ENCODE results near the gene PPP2R5A. TPM values are rescaled to one million over a fixed set of nuclear protein-coding genes. Genes with fewer than 3 reads are reported as not detected.

The PPP2R5A gene
- total and polyA plus RNA-seq, 8 donors = 38.4 to 72.6 (median 52.5) TPM

- TF ChIP-seq, protein P1, sequence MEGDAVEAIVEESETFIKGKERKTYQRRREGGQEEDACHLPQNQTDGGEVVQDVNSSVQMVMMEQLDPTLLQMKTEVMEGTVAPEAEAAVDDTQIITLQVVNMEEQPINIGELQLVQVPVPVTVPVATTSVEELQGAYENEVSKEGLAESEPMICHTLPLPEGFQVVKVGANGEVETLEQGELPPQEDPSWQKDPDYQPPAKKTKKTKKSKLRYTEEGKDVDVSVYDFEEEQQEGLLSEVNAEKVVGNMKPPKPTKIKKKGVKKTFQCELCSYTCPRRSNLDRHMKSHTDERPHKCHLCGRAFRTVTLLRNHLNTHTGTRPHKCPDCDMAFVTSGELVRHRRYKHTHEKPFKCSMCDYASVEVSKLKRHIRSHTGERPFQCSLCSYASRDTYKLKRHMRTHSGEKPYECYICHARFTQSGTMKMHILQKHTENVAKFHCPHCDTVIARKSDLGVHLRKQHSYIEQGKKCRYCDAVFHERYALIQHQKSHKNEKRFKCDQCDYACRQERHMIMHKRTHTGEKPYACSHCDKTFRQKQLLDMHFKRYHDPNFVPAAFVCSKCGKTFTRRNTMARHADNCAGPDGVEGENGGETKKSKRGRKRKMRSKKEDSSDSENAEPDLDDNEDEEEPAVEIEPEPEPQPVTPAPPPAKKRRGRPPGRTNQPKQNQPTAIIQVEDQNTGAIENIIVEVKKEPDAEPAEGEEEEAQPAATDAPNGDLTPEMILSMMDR (IDR thresholded peaks at IDR 0.05) = no peak
- TF ChIP-seq POLR2AphosphoS5 (IDR thresholded peaks at IDR 0.05) (no peak), POLR2A (IDR thresholded peaks at IDR 0.05) (no peak), EP300 (IDR thresholded peaks at IDR 0.05) (no peak)
- Histone ChIP-seq H3K27me3 (no peaks in the 10 kb centered on the region), H3K9me3 (no peaks in the 10 kb centered on the region), H3K36me3 (peaks cover 9 to 82% (median 68%) of the 10 kb centered on the region in 4 donors), H3K4me3 (no peak overlapping the region), H3K4me1 (peaks cover 0 to 11% (median 3%) of the 10 kb centered on the region in 4 donors), H3K27ac (no peak overlapping the region)
- WGBS, 5 donors = 95 to 98% (median 98%) methylated on average over 4 of the region's 4 CpGs
- no peak for DNase-seq
- intact Hi-C loops (cut with DNase I; ENCODE audit: low total_unique reads) = no loop called here
Observed at GRCh38 chr1:212344905-212345304, 59.7 kb downstream of the PPP2R5A start.

GRCh38 chr1:212346601-212347000 lies 61.4 kb downstream of the PPP2R5A start:
- no peaks in the 10 kb centered on the region for H3K4me1 ChIP-seq
- no peaks in the 10 kb centered on the region for H3K27me3 ChIP-seq
- H3K9me3 ChIP-seq = no peaks in the 10 kb centered on the region
- peaks cover 9 to 97% (median 82%) of the 10 kb centered on the region in 4 donors for H3K36me3 ChIP-seq
- intact Hi-C loops (cut with DNase I; ENCODE audit: low total_unique reads) = no loop called here
- TF ChIP-seq POLR2A (IDR thresholded peaks at IDR 0.05) = no peak
- TF ChIP-seq EP300 (IDR thresholded peaks at IDR 0.05) = no peak
- TF ChIP-seq POLR2AphosphoS5 (IDR thresholded peaks at IDR 0.05) = no peak
- TF ChIP-seq, protein P1 (IDR thresholded peaks at IDR 0.05) = no peak
- H3K27ac ChIP-seq = no peak overlapping the region
- DNase-seq = no peak
- no peak overlapping the region for H3K4me3 ChIP-seq
- WGBS, 5 donors = 82 to 91% (median 86%) methylated on average over 1 of the region's 1 CpG

DNA sequence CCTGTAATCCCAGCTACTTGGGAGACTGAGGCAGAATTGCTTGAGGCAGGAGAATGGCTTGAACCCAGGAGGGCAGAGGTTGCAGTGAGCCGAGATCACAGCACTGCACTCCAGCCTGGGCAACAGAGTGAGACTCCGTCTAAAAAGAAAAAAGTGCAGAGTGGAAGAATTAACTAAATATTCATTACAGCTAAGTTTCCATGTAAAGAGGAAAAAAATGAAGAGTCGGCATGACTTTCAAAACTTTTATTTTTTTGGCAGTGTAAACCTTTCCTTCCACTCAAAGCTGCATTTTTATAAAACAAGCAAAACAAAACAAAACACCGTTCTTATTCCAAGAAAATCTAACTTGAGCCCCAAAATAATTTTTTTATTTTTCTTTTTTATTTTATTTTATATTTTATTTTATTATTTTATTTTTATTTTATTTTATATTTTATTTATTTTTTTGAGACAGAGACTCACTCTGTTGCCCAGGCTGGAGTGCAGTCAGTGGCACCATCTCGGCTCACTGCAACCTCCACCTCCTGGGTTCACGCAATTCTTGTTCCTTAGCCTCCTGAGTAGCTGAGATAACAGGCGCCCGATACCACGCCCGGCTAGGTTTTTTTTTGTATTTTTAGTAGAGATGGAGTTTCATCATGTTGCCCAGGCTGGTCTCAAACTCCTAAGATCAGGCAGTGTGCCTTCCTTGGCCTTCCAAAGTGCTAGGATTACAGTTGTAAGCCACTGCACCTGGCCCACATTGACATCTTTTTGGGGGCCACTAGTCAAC lies 66.6 kb downstream of the PPP2R5A start:
- DNase-seq = no peak
- Histone ChIP-seq H3K4me1 (no peaks in the 10 kb centered on the region), H3K4me3 (no peak overlapping the region), H3K27ac (no peak overlapping the region), H3K27me3 (no peaks in the 10 kb centered on the region), H3K36me3 (peaks cover 14 to 97% (median 85%) of the 10 kb centered on the region in 4 donors), H3K9me3 (no peaks in the 10 kb centered on the region)
- WGBS, 5 donors = 95 to 99% (median 97%) methylated on average over 10 of the region's 10 CpGs
- no peak for TF ChIP-seq POLR2A (IDR thresholded peaks at IDR 0.05)
- no peak for TF ChIP-seq EP300 (IDR thresholded peaks at IDR 0.05)
- TF ChIP-seq, protein P1 (IDR thresholded peaks at IDR 0.05) = no peak
- no peak for TF ChIP-seq POLR2AphosphoS5 (IDR thresholded peaks at IDR 0.05)
- intact Hi-C loops (cut with DNase I; ENCODE audit: low total_unique reads) = no loop called here

- 90 to 94% (median 90%) methylated on average over 2 of the region's 2 CpGs for WGBS, 5 donors
- intact Hi-C loops (cut with DNase I; ENCODE audit: low total_unique reads) = no loop called here
- Histone ChIP-seq H3K27ac (no peak overlapping the region), H3K36me3 (peaks cover 20 to 97% (median 85%) of the 10 kb centered on the region in 4 donors), H3K4me1 (no peaks in the 10 kb centered on the region), H3K27me3 (no peaks in the 10 kb centered on the region), H3K9me3 (no peaks in the 10 kb centered on the region), H3K4me3 (no peak overlapping the region)
- DNase-seq = no peak
- TF ChIP-seq POLR2AphosphoS5 (IDR thresholded peaks at IDR 0.05) = no peak
- no peak for TF ChIP-seq POLR2A (IDR thresholded peaks at IDR 0.05)
- no peak for TF ChIP-seq EP300 (IDR thresholded peaks at IDR 0.05)
- TF ChIP-seq, protein P1 (IDR thresholded peaks at IDR 0.05) = no peak
Observed at GRCh38 chr1:212353181-212353580, 68.0 kb downstream of the PPP2R5A start.
